Endodermal cell (in vitro differentiated cells): ENCODE data around the gene HAPLN1. TPM values are rescaled to one million over a fixed set of nuclear protein-coding genes. Genes with fewer than 3 reads are reported as not detected.

Experiments
- DNase-seq: peaks from one replicate; pipeline ENCODE4 v3.0.0-alpha.2; 2017
- H3K27ac ChIP-seq: 2 replicates; pipeline ENCODE4 v1.5.1; 2013; ENCODE audit warnings: mild to moderate bottlenecking, low read depth, low read length, moderate library complexity
- H3K27me3 ChIP-seq: 2 replicates; pipeline ENCODE4 v1.6.1; 2013; ENCODE audit warnings: mild to moderate bottlenecking, low read length, moderate library complexity; ENCODE audit not compliant: insufficient read depth, control insufficient read depth, poor library complexity, severe bottlenecking
- H3K36me3 ChIP-seq: 2 replicates; pipeline ENCODE4 v1.7.0; 2013; ENCODE audit warnings: mild to moderate bottlenecking, low read length, moderate library complexity; ENCODE audit not compliant: control insufficient read depth, insufficient read depth
- H3K4me1 ChIP-seq: one replicate; pipeline ENCODE4 v1.7.0; 2013; ENCODE audit warnings: low read length; ENCODE audit not compliant: control insufficient read depth, insufficient read depth
- H3K4me3 ChIP-seq: 2 replicates; pipeline ENCODE4 v1.5.1; 2013; ENCODE audit warnings: mild to moderate bottlenecking, low read length, moderate library complexity
- H3K9ac ChIP-seq: 2 replicates; pipeline ENCODE4 v1.6.1; 2013; ENCODE audit warnings: mild to moderate bottlenecking, low read length, moderate library complexity; ENCODE audit not compliant: poor library complexity, severe bottlenecking; ENCODE audit errors: extremely low read depth
- H3K9me3 ChIP-seq: 2 replicates; pipeline ENCODE4 v1.6.1; 2013; ENCODE audit warnings: mild to moderate bottlenecking, low read length, moderate library complexity; ENCODE audit not compliant: control insufficient read depth
- H3K27ac Mint-ChIP-seq: 2 replicates; pipeline ENCODE4 v1.8.0; 2020; ENCODE audit warnings: mixed read lengths
- H3K27me3 Mint-ChIP-seq: 2 replicates; pipeline ENCODE4 v1.8.0; 2021; ENCODE audit warnings: mild to moderate bottlenecking, mixed read lengths; ENCODE audit not compliant: insufficient read depth
- H3K36me3 Mint-ChIP-seq: 2 replicates; pipeline ENCODE4 v1.8.0; 2020; ENCODE audit warnings: low read depth, mixed read lengths
- H3K4me1 Mint-ChIP-seq: 2 replicates; pipeline ENCODE4 v1.8.0; 2020; ENCODE audit warnings: mixed read lengths
- H3K4me3 Mint-ChIP-seq: 2 replicates; pipeline ENCODE4 v1.8.0; 2020; ENCODE audit warnings: mild to moderate bottlenecking, moderate library complexity, mixed read lengths
- H3K9me3 Mint-ChIP-seq: 2 replicates; pipeline ENCODE4 v1.8.0; 2020; ENCODE audit warnings: mild to moderate bottlenecking, mixed read lengths
- WGBS, 2 experiments: methylation state at CpG; one replicate each; pipeline versions ENCODE4 v1.1.5 to v1.1.7; 2013; ENCODE audit warnings: missing lambda C conversion rate in 2 of 2, mixed read lengths in 1 of 2; ENCODE audit not compliant: insufficient coverage in 1 of 2, insufficient read length in 1 of 2; 5-methylcytosine and 5-hydroxymethylcytosine counted together
- total RNA-seq, 2 donors: library from RNA; stranded (reverse); fragmentation: NEBNext Ultra II Directional in 1 of 2; extraction: Animal tissue kit (Norgen Biotek cat#: 25700) in 1 of 2; gene quantifications; 2 replicates in 1 of 2; 3 replicates in 1 of 2; pipeline ENCODE4 v1.2.1, GENCODE V29; 2021
- TF ChIP-seq, protein P1 (sequence below): fragments of 200-600 bp; sonication (generic); conservative IDR thresholded peaks from 2 replicates; pipeline ENCODE4 v1.5.0; 2021; ENCODE audit warnings: antibody characterized with exemption, mild to moderate bottlenecking

The HAPLN1 gene
- total RNA-seq, 2 donors from 2014 or later: 0.07 to 1.3 TPM

DNA sequence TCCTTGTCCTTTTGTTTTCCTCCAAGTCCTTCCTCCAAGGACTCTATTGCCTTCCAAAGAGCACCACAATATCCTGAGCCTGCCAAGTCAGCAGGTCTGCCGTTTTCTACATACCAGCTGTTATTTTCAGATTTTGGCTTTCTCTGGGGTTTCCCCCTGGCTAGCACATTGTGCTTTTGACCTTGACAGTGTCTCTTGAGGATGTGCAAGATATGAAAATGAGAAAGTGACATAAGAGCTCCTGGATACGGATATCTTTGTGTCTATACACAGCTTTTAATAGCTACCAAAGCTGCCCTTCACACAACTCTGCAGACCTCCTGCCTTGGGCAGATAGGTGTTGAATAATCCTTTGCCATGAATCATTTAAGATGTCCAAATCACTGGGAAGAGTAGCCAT lies 67.0 kb downstream of the HAPLN1 start:
- Mint-ChIP-seq H3K4me3 (no peak overlapping the region), H3K9me3 (no peaks in the 10 kb centered on the region), H3K36me3 (no peaks in the 10 kb centered on the region), H3K27ac (no peak overlapping the region), H3K4me1 (no peaks in the 10 kb centered on the region), H3K27me3 (no peaks in the 10 kb centered on the region)
- TF ChIP-seq, protein P1, sequence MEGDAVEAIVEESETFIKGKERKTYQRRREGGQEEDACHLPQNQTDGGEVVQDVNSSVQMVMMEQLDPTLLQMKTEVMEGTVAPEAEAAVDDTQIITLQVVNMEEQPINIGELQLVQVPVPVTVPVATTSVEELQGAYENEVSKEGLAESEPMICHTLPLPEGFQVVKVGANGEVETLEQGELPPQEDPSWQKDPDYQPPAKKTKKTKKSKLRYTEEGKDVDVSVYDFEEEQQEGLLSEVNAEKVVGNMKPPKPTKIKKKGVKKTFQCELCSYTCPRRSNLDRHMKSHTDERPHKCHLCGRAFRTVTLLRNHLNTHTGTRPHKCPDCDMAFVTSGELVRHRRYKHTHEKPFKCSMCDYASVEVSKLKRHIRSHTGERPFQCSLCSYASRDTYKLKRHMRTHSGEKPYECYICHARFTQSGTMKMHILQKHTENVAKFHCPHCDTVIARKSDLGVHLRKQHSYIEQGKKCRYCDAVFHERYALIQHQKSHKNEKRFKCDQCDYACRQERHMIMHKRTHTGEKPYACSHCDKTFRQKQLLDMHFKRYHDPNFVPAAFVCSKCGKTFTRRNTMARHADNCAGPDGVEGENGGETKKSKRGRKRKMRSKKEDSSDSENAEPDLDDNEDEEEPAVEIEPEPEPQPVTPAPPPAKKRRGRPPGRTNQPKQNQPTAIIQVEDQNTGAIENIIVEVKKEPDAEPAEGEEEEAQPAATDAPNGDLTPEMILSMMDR: no peak
- Histone ChIP-seq H3K4me3 (no peak overlapping the region), H3K9ac (no peak overlapping the region), H3K36me3 (no peaks in the 10 kb centered on the region), H3K9me3 (no peaks in the 10 kb centered on the region), H3K4me1 (no peaks in the 10 kb centered on the region), H3K27me3 (no peaks in the 10 kb centered on the region), H3K27ac (no peak overlapping the region)
- WGBS, 2 experiments: 86 to 89% methylated on average over 2 of the region's 2 CpGs
- DNase-seq: no peak

DNA sequence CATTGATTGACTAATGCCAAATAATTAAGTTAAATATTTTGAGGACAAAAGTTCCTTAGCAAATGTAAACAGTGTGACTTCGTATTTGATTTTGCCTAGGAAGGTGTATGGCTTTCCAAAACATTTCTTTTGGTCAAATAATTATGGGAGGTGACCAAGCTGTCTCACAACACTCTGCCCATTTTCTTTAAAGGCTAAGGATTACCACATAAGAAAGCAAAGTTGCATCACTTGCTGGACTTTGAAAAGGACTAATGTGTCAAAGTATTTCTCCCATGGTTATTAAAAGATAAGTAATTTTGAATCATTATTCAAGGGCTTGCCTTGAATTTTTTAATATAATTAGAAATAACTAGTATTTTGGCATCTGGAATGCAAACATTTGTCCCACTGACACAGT lies 74.7 kb downstream of the HAPLN1 start:
- Mint-ChIP-seq H3K9me3 (no peaks in the 10 kb centered on the region), H3K27me3 (no peaks in the 10 kb centered on the region), H3K4me3 (no peak overlapping the region), H3K36me3 (no peaks in the 10 kb centered on the region), H3K4me1 (peaks cover 6% of the 10 kb centered on the region), H3K27ac (no peak overlapping the region)
- Histone ChIP-seq H3K4me1 (peaks cover 4% of the 10 kb centered on the region), H3K27ac (no peak overlapping the region), H3K36me3 (no peaks in the 10 kb centered on the region), H3K27me3 (no peaks in the 10 kb centered on the region), H3K9ac (no peak overlapping the region), H3K4me3 (no peak overlapping the region), H3K9me3 (no peaks in the 10 kb centered on the region)
- TF ChIP-seq, protein P1: no peak
- WGBS, 2 experiments: 95% methylated on average over 1 of the region's 1 CpG; no CpG with 5 or more reads in 1 of the 2 experiments
- no peak for DNase-seq

DNA sequence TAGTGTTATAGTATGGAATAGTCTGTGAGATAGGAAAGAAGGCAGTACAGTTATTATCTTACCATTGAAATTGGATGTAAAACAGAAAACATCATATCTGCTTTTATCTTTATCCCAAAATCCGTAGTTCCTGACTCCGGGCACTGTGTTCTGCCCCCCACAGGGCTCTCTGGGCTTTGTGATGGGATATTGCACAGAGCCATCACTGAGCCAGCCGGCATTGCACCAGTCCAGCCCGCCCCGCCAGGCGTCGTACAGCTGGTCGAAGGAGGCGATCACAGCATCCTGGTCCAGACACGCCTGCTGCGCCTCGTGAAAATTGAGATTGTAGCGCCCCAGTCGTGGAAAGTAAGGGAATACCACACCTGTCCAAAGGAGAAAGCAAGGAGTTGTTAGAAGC lies 76.4 kb downstream of the HAPLN1 start:
- no peaks in the 10 kb centered on the region for H3K36me3 Mint-ChIP-seq
- no peak overlapping the region for H3K4me3 Mint-ChIP-seq
- H3K9me3 Mint-ChIP-seq: no peaks in the 10 kb centered on the region
- H3K27me3 Mint-ChIP-seq: no peaks in the 10 kb centered on the region
- peaks cover 6% of the 10 kb centered on the region for H3K4me1 Mint-ChIP-seq
- Histone ChIP-seq H3K4me3 (no peak overlapping the region), H3K27ac (no peak overlapping the region), H3K27me3 (no peaks in the 10 kb centered on the region), H3K9me3 (no peaks in the 10 kb centered on the region), H3K4me1 (peaks cover 4% of the 10 kb centered on the region), H3K36me3 (no peaks in the 10 kb centered on the region), H3K9ac (no peak overlapping the region)
- no peak for DNase-seq
- TF ChIP-seq, protein P1: no peak
- no peak overlapping the region for H3K27ac Mint-ChIP-seq
- 96 to 99% methylated on average over 11 to 14 of the region's 14 CpGs for WGBS, 2 experiments
